B cell (primary cell): ENCODE results near the gene ORMDL3. TPM values are rescaled to one million over a fixed set of nuclear protein-coding genes. Genes with fewer than 3 reads are reported as not detected.
A peak's percentile ranks its signal among the peaks of the same experiment; 100 is the strongest.

Experiments
- ATAC-seq: fragments of 200-7000 bp; cut with Tn5 transposase; one replicate; pipeline ENCODE4 v1.10.0; 2021; ENCODE audit warnings: low read depth, mild to moderate bottlenecking, moderate number of reproducible peaks, moderate library complexity
- CTCF ChIA-PET: fragments of 350-600 bp; sonication (Branson Sonifier 250); formaldehyde crosslinking; loops from one replicate; lab custom pipeline; 2021; ENCODE audit warnings: antibody characterized with exemption, inconsistent platforms; lab: Charles Lee
- POLR2A ChIA-PET: fragments of 350-600 bp; sonication (Branson Sonifier 250); formaldehyde crosslinking; loops from one replicate; lab custom pipeline; 2021; ENCODE audit warnings: antibody characterized with exemption; lab: Charles Lee
- DNase-seq: peaks from one replicate; pipeline ENCODE4 v3.0.0; 2013
- H2AFZ ChIP-seq: 2 replicates; pipeline ENCODE4 v1.6.1; 2012; ENCODE audit warnings: mild to moderate bottlenecking, low read depth, low read length; ENCODE audit not compliant: insufficient read depth, poor library complexity, severe bottlenecking
- H3K27ac ChIP-seq, 2 donors: 1 replicate in 1 of 2; 2 replicates in 1 of 2; pipeline ENCODE4 v1.5.1; 2012 to 2013; ENCODE audit warnings: low read length in 2 of 2, mild to moderate bottlenecking in 2 of 2, moderate library complexity in 1 of 2
- H3K27me3 ChIP-seq, 4 experiments: fragments of 200-600 bp in 1 of 4; sonication (generic) in 1 of 4; replicated peaks in 1 of 4; 1 replicate in 2 of 4; 2 replicates in 2 of 4; pipeline versions ENCODE4 v1.6.1 to v1.7.0; 2013 to 2016; ENCODE audit warnings: low read length in 3 of 4, mild to moderate bottlenecking in 2 of 4, mixed read lengths in 1 of 4, moderate library complexity in 1 of 4; ENCODE audit not compliant: insufficient read depth in 4 of 4, control insufficient read depth in 3 of 4; ENCODE audit errors: control extremely low read depth in 1 of 4
- H3K36me3 ChIP-seq, 2 experiments: replicated peaks in 1 of 2; 1 replicate in 1 of 2; 2 replicates in 1 of 2; pipeline versions ENCODE4 v1.6.1 to v1.7.1; 2013; ENCODE audit warnings: low read length in 1 of 2; ENCODE audit not compliant: insufficient read depth in 2 of 2, control insufficient read depth in 1 of 2; ENCODE audit errors: control extremely low read depth in 1 of 2, extremely low read depth in 1 of 2
- H3K4me1 ChIP-seq, 2 donors: fragments of 200-600 bp in 1 of 2; sonication (generic) in 1 of 2; 1 replicate in 1 of 2; 2 replicates in 1 of 2; pipeline versions ENCODE4 v1.5.1 to v1.6.1; 2013 to 2017; ENCODE audit warnings: low read length in 2 of 2; ENCODE audit not compliant: control insufficient read depth in 2 of 2, insufficient read depth in 2 of 2
- H3K4me2 ChIP-seq: replicated peaks from 2 replicates; pipeline ENCODE3; 2012; ENCODE audit warnings: mild to moderate bottlenecking, low read depth, low read length; ENCODE audit not compliant: poor library complexity, severe bottlenecking
- H3K4me3 ChIP-seq, 5 experiments: fragments of 200-600 bp in 1 of 5; sonication (generic) in 1 of 5; 1 replicate in 3 of 5; 2 replicates in 2 of 5; pipeline versions ENCODE4 v1.5.1 to v1.7.0; 2011 to 2016; ENCODE audit warnings: low read length in 4 of 5, mild to moderate bottlenecking in 4 of 5, low read depth in 2 of 5, control low read depth in 1 of 5, moderate library complexity in 1 of 5; ENCODE audit not compliant: insufficient read depth in 1 of 5; ENCODE audit errors: control extremely low read depth in 1 of 5, extremely low read depth in 1 of 5
- H3K79me2 ChIP-seq: fragments of 200-600 bp; sonication (generic); one replicate; pipeline ENCODE4 v1.6.0; 2016; ENCODE audit warnings: low read length; ENCODE audit not compliant: control insufficient read depth, insufficient read depth
- H3K9ac ChIP-seq: fragments of 200-600 bp; sonication (generic); 2 replicates; pipeline ENCODE4 v1.6.1; 2017; ENCODE audit warnings: mild to moderate bottlenecking, low read length, moderate library complexity
- H3K9me3 ChIP-seq, 3 donors: one replicate each; pipeline versions ENCODE4 v1.6.1 to v1.7.1; 2013; ENCODE audit warnings: low read length in 2 of 3; ENCODE audit not compliant: control insufficient read depth in 2 of 3, insufficient read depth in 1 of 3; ENCODE audit errors: control extremely low read depth in 1 of 3
- H4K20me1 ChIP-seq: 2 replicates; pipeline ENCODE4 v1.6.0; 2012; ENCODE audit warnings: mild to moderate bottlenecking, low read length; ENCODE audit not compliant: insufficient read depth, control insufficient read depth, poor library complexity, severe bottlenecking
- H3K27ac Mint-ChIP-seq: one replicate; pipeline ENCODE4 v1.8.0; 2021; ENCODE audit warnings: mixed read lengths
- H3K27me3 Mint-ChIP-seq: one replicate; pipeline ENCODE4 v1.8.0; 2021; ENCODE audit warnings: mixed read lengths
- H3K4me1 Mint-ChIP-seq: one replicate; pipeline ENCODE4 v1.8.0; 2021; ENCODE audit warnings: mixed read lengths
- H3K4me3 Mint-ChIP-seq: one replicate; pipeline ENCODE4 v1.8.0; 2021; ENCODE audit warnings: mixed read lengths
- H3K9me3 Mint-ChIP-seq: one replicate; pipeline ENCODE4 v1.8.0; 2022; ENCODE audit warnings: mixed read lengths; ENCODE audit not compliant: insufficient read depth
- EZH2 ChIP-seq: IDR thresholded peaks from 2 replicates; pipeline ENCODE4 v1.6.1; 2012; ENCODE audit warnings: borderline replicate concordance, low read depth, mild to moderate bottlenecking, moderate library complexity, low read length; ENCODE audit not compliant: insufficient read depth, poor library complexity, severe bottlenecking
- WGBS: methylation state at CpG from one replicate; pipeline ENCODE4 v1.1.5; 2013; ENCODE audit warnings: missing lambda C conversion rate; ENCODE audit not compliant: insufficient coverage; 5-methylcytosine and 5-hydroxymethylcytosine counted together
- intact Hi-C: fragments of 100-400 bp; cut with micrococcal nuclease; formaldehyde crosslinking; loops from one replicate; pipeline ENCODE4 v1.10.0; 2022
- polyA minus RNA-seq: library from RNA; depleted of rRNA, polyadenylated mRNA; stranded (reverse); fragments of >200 nt; gene quantifications from 2 replicates; pipeline ENCODE4 v1.2.3, GENCODE V29; 2012
- polyA plus RNA-seq: library from polyadenylated mRNA; depleted of rRNA; stranded (reverse); fragments of >200 nt; gene quantifications from 2 replicates; pipeline ENCODE4 v1.2.3, GENCODE V29; 2012
- total RNA-seq, 2 donors: library from RNA; stranded (reverse); fragments of 120-200 nt in 1 of 2; gene quantifications; 1 replicate in 1 of 2; 2 replicates in 1 of 2; pipeline versions ENCODE4 v1.2.3 to v1.2.4, GENCODE V29; 2013 to 2022
- TF ChIP-seq, protein P1 (sequence below): fragments of 200-600 bp; IDR thresholded peaks from one replicate; pipeline ENCODE4 v1.8.0; 2022; ENCODE audit warnings: antibody characterized with exemption, mild to moderate bottlenecking

ORMDL3 gene, protein sequence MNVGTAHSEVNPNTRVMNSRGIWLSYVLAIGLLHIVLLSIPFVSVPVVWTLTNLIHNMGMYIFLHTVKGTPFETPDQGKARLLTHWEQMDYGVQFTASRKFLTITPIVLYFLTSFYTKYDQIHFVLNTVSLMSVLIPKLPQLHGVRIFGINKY
- 43.4 and 51.8 TPM in 2 replicates for total RNA-seq
- total RNA-seq (2013) = 139 TPM
- polyA plus RNA-seq = 78.5 and 90.6 TPM in 2 replicates
- 81.4 and 87.7 TPM in 2 replicates for polyA minus RNA-seq

DNA sequence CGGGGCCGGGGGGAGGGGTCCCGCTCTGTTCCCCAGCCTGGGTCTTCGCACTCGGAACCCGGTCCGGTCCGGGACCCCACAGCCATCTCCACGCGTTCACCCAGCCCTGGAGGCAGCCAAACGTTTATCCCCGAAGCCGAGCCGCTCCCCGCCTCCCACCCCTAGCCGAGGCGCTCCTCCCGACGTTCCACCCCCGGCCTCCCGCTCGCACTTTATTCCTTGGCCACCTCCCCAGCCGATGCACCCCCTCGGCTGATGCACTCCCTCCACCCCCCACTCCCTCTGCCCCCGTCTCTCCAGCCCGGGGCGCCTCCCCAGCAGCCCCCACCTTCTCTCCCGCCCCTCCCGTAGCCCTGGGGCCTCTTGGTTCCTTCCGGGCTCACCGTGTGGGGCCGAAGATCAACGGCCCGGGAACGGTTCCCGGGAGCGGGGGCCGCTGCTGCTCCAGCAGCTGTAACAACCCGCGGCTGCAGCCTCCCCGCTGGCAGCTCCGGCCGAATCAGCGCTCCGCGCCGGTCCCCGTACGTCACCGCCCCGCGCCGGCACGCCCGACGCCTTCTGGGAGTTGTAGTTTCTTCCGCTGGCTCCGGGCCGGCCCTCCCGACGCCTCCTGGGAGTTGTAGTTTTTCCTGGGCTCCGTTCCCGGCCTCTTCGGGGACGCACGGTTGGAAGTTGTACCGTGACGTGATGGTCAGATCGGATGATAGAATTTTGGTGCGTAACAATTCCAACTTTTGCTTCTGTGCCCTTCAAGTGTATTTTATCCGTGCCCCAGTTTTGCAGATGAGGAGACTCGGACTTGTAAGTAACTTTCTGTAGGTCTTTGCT is at the start of gene ORMDL3, which contains the start of gene LRRC3C:
TSS of gene ORMDL3 (minus strand) at position 501 of the 828 bp plus-strand sequence. CDS start 3,398 bp downstream, outside the sequence.
TSS of gene LRRC3C (plus strand) at position 632 of the 828 bp plus-strand sequence. CDS start 13,792 bp downstream, outside the sequence.
- H3K27ac ChIP-seq = peak within 1 kb of the TSS; percentile 46 to 73
- peak within 1 kb of the TSS; percentile 85 for H2AFZ ChIP-seq
- WGBS = under 1% methylated on average over 72 of the region's 72 CpGs
- H3K27me3 ChIP-seq = no peaks in the 10 kb centered on the region
- peaks cover 36% of the 10 kb centered on the region for H3K4me1 Mint-ChIP-seq
- CTCF ChIA-PET = interaction anchor here (0.6 to 1.9 kb wide), 5 partner anchors 9 to 55 kb away, joined by 3 to 7 read pairs (median 5); partner anchors contain the start of genes GSDMB and PSMD3
- ATAC-seq (peak; percentile 96), DNase-seq (peak; percentile 93)
- peaks cover 33 to 34% of the 10 kb centered on the region in 2 donors for H3K4me1 ChIP-seq
- peak within 1 kb of the TSS; percentile 81 for H3K9ac ChIP-seq
- H3K4me2 ChIP-seq = peak within 1 kb of the TSS; percentile 89
- peaks cover 59% of the 10 kb centered on the region for H3K79me2 ChIP-seq
- H3K4me3 Mint-ChIP-seq = peak within 1 kb of the TSS; percentile 92
- TF ChIP-seq EZH2 = no peak
- TF ChIP-seq, protein P1, sequence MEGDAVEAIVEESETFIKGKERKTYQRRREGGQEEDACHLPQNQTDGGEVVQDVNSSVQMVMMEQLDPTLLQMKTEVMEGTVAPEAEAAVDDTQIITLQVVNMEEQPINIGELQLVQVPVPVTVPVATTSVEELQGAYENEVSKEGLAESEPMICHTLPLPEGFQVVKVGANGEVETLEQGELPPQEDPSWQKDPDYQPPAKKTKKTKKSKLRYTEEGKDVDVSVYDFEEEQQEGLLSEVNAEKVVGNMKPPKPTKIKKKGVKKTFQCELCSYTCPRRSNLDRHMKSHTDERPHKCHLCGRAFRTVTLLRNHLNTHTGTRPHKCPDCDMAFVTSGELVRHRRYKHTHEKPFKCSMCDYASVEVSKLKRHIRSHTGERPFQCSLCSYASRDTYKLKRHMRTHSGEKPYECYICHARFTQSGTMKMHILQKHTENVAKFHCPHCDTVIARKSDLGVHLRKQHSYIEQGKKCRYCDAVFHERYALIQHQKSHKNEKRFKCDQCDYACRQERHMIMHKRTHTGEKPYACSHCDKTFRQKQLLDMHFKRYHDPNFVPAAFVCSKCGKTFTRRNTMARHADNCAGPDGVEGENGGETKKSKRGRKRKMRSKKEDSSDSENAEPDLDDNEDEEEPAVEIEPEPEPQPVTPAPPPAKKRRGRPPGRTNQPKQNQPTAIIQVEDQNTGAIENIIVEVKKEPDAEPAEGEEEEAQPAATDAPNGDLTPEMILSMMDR = no peak
- POLR2A ChIA-PET = interaction anchor here (0.6 to 1.2 kb wide), 3 partner anchors 54 to 240 kb away, joined by 3 to 5 read pairs (median 3); partner anchors contain the start of gene PGAP3
- peak within 1 kb of the TSS; percentile 87 for H3K27ac Mint-ChIP-seq
- peaks cover 51% of the 10 kb centered on the region for H4K20me1 ChIP-seq
- intact Hi-C loops = loop anchor here (1.0 to 10.0 kb wide), 8 partner anchors 26 to 475 kb away; partner anchors contain the start of genes MED1, MED24, MIEN1 and PSMD3
- peak within 1 kb of the TSS; percentile 66 to 93 (median 79) for H3K4me3 ChIP-seq
- H3K36me3 ChIP-seq = peaks cover 0 to 20% of the 10 kb centered on the region in 2 experiments
- H3K9me3 Mint-ChIP-seq = no peaks in the 10 kb centered on the region
- no peaks in the 10 kb centered on the region for H3K27me3 Mint-ChIP-seq
- no peaks in the 10 kb centered on the region for H3K9me3 ChIP-seq
